Astrocyte of the spinal cord (primary cell): Measurements from ENCODE around the gene WDR33.
"Not testable (repeated sequence)": the region's sequence is repeated elsewhere in the genome, so short reads cannot be mapped to it uniquely, and the experiment has no call there.

ENCODE experiments used
- DNase-seq: peaks from one replicate; pipeline ENCODE4 v3.0.0; 2011; ENCODE audit warnings: low read depth, low spot score
- H3K4me3 ChIP-seq: 2 replicates; pipeline ENCODE4 v1.5.1; 2011; ENCODE audit warnings: low read depth, mild to moderate bottlenecking, low read length, moderate library complexity
- CTCF ChIP-seq: IDR thresholded peaks from 2 replicates; pipeline ENCODE4 v1.5.1; 2012; ENCODE audit warnings: low read depth, mild to moderate bottlenecking, low read length, inconsistent platforms
- in situ Hi-C: cut with HindIII; loops from 2 replicates; pipeline ENCODE4 v1.10.0; 2017; ENCODE audit warnings: low sequenced_read_pairs

WDR33 gene

GRCh38 chr2:127829845-127830246 lies 18.9 kb upstream of the WDR33 start:
- no peak overlapping the region for H3K4me3 ChIP-seq
- no peak for DNase-seq
- no peak for TF ChIP-seq CTCF
- in situ Hi-C loops: no loop called here

- in situ Hi-C loops, DNase-seq: not testable (repeated sequence)
Measured at GRCh38 chr2:127826708-127827107, 15.7 kb upstream of the WDR33 start.

GRCh38 chr2:127826047-127826446 lies 15.1 kb upstream of the WDR33 start:
- H3K4me3 ChIP-seq: no peak overlapping the region
- DNase-seq: no peak
- in situ Hi-C loops: no loop called here
- TF ChIP-seq CTCF: no peak

More at GRCh38 chr2:127826708-127827107, 15.7 kb upstream of the WDR33 start:
- not testable (repeated sequence) for H3K4me3 ChIP-seq

GRCh38 chr2:127820080-127820668 lies 9.2 kb upstream of the WDR33 start:
- no peak for DNase-seq
- TF ChIP-seq CTCF: no peak
- H3K4me3 ChIP-seq: no peak overlapping the region
- in situ Hi-C loops: no loop called here

GRCh38 chr2:127818794-127819425 lies 7.9 kb upstream of the WDR33 start:
- H3K4me3 ChIP-seq: no peak overlapping the region
- in situ Hi-C loops: no loop called here
- TF ChIP-seq CTCF: no peak
- DNase-seq: no peak

- H3K4me3 ChIP-seq: no peak overlapping the region
- no peak for TF ChIP-seq CTCF
- in situ Hi-C loops: no loop called here
- no peak for DNase-seq
Measured at GRCh38 chr2:127818241-127818640, 7.3 kb upstream of the WDR33 start.

GRCh38 chr2:127814677-127815076 lies 3.7 kb upstream of the WDR33 start:
- no peak for TF ChIP-seq CTCF
- in situ Hi-C loops: no loop called here
- DNase-seq: no peak
- no peak overlapping the region for H3K4me3 ChIP-seq

- DNase-seq, in situ Hi-C loops: not testable (repeated sequence)
Measured at GRCh38 chr2:127812441-127812840, 1.5 kb upstream of the WDR33 start.

More at GRCh38 chr2:127812441-127812840, 1.5 kb upstream of the WDR33 start:
- H3K4me3 ChIP-seq: not testable (repeated sequence)
